ENCODE measurements around the gene ITPRID1. TPM values are rescaled to one million over a fixed set of nuclear protein-coding genes. Genes with fewer than 3 reads are reported as not detected.

The ITPRID1 gene
- polyA plus RNA-seq, 3 donors, result not detected

DNA sequence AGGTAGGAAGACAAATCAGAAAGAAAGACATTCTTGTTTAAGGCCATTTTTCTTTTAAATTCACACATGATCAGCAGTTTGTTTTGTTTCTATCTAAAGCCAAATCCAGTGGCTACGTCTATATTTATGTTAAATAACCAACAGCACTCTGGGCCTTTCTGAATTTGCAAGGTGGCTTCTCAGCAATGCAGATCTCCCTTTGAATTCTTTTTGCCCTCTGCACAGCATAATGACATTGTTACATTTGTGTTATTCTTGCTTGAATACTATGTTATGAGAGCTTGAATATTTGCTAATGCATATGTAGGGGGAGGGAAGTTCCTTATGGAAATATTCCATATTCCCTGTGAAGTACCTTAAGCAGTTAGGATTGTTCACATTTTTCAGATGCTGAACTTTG lies 99.7 kb downstream of the ITPRID1 start:
- H3K4me1 Mint-ChIP-seq, result no peaks in the 10 kb centered on the region
- Histone ChIP-seq H3K4me2 (replicated peaks; ENCODE audit: extremely low read depth, low read length, poor library complexity, severe bottlenecking) (no peak overlapping the region), H4K20me1 (ENCODE audit: insufficient read depth, low read length) (no peaks in the 10 kb centered on the region), H3K27ac (ENCODE audit: low read depth in 1 of 2, low read length in 2 of 2) (no peak overlapping the region), H3K79me2 (ENCODE audit: insufficient read depth, low read length) (no peaks in the 10 kb centered on the region), H3K9me3 (replicated peaks in 1 of 2; ENCODE audit: control insufficient read depth in 1 of 2, insufficient read depth in 1 of 2, low read length in 2 of 2) (no peaks in the 10 kb centered on the region), H3K9ac (ENCODE audit: insufficient read depth, low read length, poor library complexity, severe bottlenecking) (no peak overlapping the region), H3K4me3 (replicated peaks in 1 of 3; ENCODE audit: low read depth in 2 of 3, low read length in 3 of 3) (no peak overlapping the region), H3K4me1 (ENCODE audit: control insufficient read depth in 1 of 2, insufficient read depth in 2 of 2, low read length in 2 of 2) (no peaks in the 10 kb centered on the region), H2AFZ (ENCODE audit: insufficient read depth, low read depth, low read length, poor library complexity, severe bottlenecking) (no peak overlapping the region), H3K27me3 (ENCODE audit: control insufficient read depth in 2 of 2, insufficient read depth in 2 of 2, low read length in 2 of 2) (no peaks in the 10 kb centered on the region), H3K36me3 (replicated peaks in 1 of 2; ENCODE audit: control insufficient read depth in 1 of 2, insufficient read depth in 2 of 2, low read length in 2 of 2) (no peaks in the 10 kb centered on the region)
- 80% methylated on average over 1 of the region's 1 CpG for WGBS (ENCODE audit: insufficient coverage)
- intact Hi-C loops (cut with micrococcal nuclease), result no loop called here
- H3K9me3 Mint-ChIP-seq, result no peaks in the 10 kb centered on the region
- H3K27ac Mint-ChIP-seq, result no peak overlapping the region
- TF ChIP-seq, protein P1, sequence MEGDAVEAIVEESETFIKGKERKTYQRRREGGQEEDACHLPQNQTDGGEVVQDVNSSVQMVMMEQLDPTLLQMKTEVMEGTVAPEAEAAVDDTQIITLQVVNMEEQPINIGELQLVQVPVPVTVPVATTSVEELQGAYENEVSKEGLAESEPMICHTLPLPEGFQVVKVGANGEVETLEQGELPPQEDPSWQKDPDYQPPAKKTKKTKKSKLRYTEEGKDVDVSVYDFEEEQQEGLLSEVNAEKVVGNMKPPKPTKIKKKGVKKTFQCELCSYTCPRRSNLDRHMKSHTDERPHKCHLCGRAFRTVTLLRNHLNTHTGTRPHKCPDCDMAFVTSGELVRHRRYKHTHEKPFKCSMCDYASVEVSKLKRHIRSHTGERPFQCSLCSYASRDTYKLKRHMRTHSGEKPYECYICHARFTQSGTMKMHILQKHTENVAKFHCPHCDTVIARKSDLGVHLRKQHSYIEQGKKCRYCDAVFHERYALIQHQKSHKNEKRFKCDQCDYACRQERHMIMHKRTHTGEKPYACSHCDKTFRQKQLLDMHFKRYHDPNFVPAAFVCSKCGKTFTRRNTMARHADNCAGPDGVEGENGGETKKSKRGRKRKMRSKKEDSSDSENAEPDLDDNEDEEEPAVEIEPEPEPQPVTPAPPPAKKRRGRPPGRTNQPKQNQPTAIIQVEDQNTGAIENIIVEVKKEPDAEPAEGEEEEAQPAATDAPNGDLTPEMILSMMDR (IDR thresholded peaks at IDR 0.05), result no peak
- peaks cover 0 to 10% (median 0%) of the 10 kb centered on the region in 3 donors for H3K27me3 Mint-ChIP-seq (ENCODE audit: low read depth in 3 of 3)
- DNase-seq, result no peak
- no peak overlapping the region for H3K4me3 Mint-ChIP-seq
- no peaks in the 10 kb centered on the region for H3K36me3 Mint-ChIP-seq

DNA sequence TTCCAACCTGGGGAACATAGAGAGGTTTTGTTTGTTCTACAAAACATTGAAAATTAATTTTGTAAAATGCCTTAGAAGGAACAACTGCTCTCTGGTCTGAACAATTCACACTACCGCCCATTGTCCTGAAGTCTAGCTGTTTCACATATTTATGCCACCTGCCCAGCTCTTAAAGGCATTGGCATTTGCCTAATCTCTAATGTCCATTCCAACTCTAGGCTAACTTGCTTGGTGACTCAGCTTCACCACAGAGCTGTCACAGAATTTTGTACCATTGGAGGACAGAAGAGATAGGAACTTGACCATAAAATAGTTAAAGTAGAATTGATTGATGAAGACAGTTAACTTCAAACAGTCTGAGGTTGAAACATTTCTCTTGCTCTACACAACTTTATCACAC lies 119.6 kb downstream of the ITPRID1 start:
- Mint-ChIP-seq H3K27me3 (ENCODE audit: low read depth in 3 of 3) (peaks cover 5 to 15% (median 14%) of the 10 kb centered on the region in 3 donors), H3K4me3 (no peak overlapping the region), H3K9me3 (no peaks in the 10 kb centered on the region), H3K27ac (no peak overlapping the region), H3K4me1 (no peaks in the 10 kb centered on the region), H3K36me3 (no peaks in the 10 kb centered on the region)
- intact Hi-C loops (cut with micrococcal nuclease), result loop anchor here in 1 of 2 donors (5.0 kb wide), 1 partner anchor 186 kb away; no protein-coding TSS in a partner anchor
- Histone ChIP-seq H3K4me1 (ENCODE audit: control insufficient read depth in 1 of 2, insufficient read depth in 2 of 2, low read length in 2 of 2) (no peaks in the 10 kb centered on the region), H3K4me2 (replicated peaks; ENCODE audit: extremely low read depth, low read length, poor library complexity, severe bottlenecking) (no peak overlapping the region), H4K20me1 (ENCODE audit: insufficient read depth, low read length) (no peaks in the 10 kb centered on the region), H3K9ac (ENCODE audit: insufficient read depth, low read length, poor library complexity, severe bottlenecking) (no peak overlapping the region), H3K27ac (ENCODE audit: low read depth in 1 of 2, low read length in 2 of 2) (no peak overlapping the region), H3K9me3 (replicated peaks in 1 of 2; ENCODE audit: control insufficient read depth in 1 of 2, insufficient read depth in 1 of 2, low read length in 2 of 2) (no peaks in the 10 kb centered on the region), H2AFZ (ENCODE audit: insufficient read depth, low read depth, low read length, poor library complexity, severe bottlenecking) (no peak overlapping the region), H3K4me3 (replicated peaks in 1 of 3; ENCODE audit: low read depth in 2 of 3, low read length in 3 of 3) (no peak overlapping the region), H3K79me2 (ENCODE audit: insufficient read depth, low read length) (no peaks in the 10 kb centered on the region), H3K27me3 (ENCODE audit: control insufficient read depth in 2 of 2, insufficient read depth in 2 of 2, low read length in 2 of 2) (no peaks in the 10 kb centered on the region), H3K36me3 (replicated peaks in 1 of 2; ENCODE audit: control insufficient read depth in 1 of 2, insufficient read depth in 2 of 2, low read length in 2 of 2) (no peaks in the 10 kb centered on the region)
- WGBS (ENCODE audit: insufficient coverage), result 86% methylated on average over 1 of the region's 1 CpG
- DNase-seq, result no peak
- TF ChIP-seq, protein P1 (IDR thresholded peaks at IDR 0.05), result no peak
